HG03066 (cell line): ENCODE measurements around the gene PCYT1B.
"Not testable (repeated sequence)": the region's sequence is repeated elsewhere in the genome, so short reads cannot be mapped to it uniquely, and the experiment has no call there.

Experiments used
- ATAC-seq: cut with Tn5 transposase; IDR thresholded peaks from one replicate; pipeline ENCODE4 v1.9.1; 2021; ENCODE audit warnings: low read depth; ENCODE audit not compliant: unreplicated experiment

The PCYT1B gene

GRCh38 chrX:24647257-24648058 is at the start of gene PCYT1B:
TSS of gene PCYT1B (minus strand) at chrX:24647347. CDS start at chrX:24647105, 242 bp downstream.
- peak; percentile 84 for ATAC-seq

GRCh38 chrX:24696294-24696693 is 49.1 kb upstream of the PCYT1B start:
- ATAC-seq = no peak

- ATAC-seq = no peak
Observed at GRCh38 chrX:24694825-24695224, 47.7 kb upstream of the PCYT1B start.

- ATAC-seq = peak; percentile 94
Observed at GRCh38 chrX:24693453-24694202, 46.5 kb upstream of the PCYT1B start, which contains the start of gene POLA1. TSS of gene POLA1 (plus strand) at chrX:24693918. CDS start at chrX:24693962, 44 bp downstream.

GRCh38 chrX:24692305-24692704 is 45.2 kb upstream of the PCYT1B start:
- ATAC-seq = no peak

GRCh38 chrX:24684048-24684447 is 36.9 kb upstream of the PCYT1B start:
- no peak for ATAC-seq

GRCh38 chrX:24682739-24683432 is 35.7 kb upstream of the PCYT1B start:
- ATAC-seq = no peak

GRCh38 chrX:24676403-24677024 is 29.4 kb upstream of the PCYT1B start:
- no peak for ATAC-seq

GRCh38 chrX:24673424-24673823 is 26.3 kb upstream of the PCYT1B start:
- no peak for ATAC-seq

- ATAC-seq = no peak
Observed at GRCh38 chrX:24672701-24673190, 25.6 kb upstream of the PCYT1B start.

GRCh38 chrX:24668111-24668510 is 21.0 kb upstream of the PCYT1B start:
- ATAC-seq = no peak

- no peak for ATAC-seq
Observed at GRCh38 chrX:24662352-24662751, 15.2 kb upstream of the PCYT1B start.

GRCh38 chrX:24661292-24661691 is 14.1 kb upstream of the PCYT1B start:
- ATAC-seq = no peak

- ATAC-seq = no peak
Observed at GRCh38 chrX:24659646-24660045, 12.5 kb upstream of the PCYT1B start.

GRCh38 chrX:24659106-24659505 is 12.0 kb upstream of the PCYT1B start:
- no peak for ATAC-seq

GRCh38 chrX:24658421-24658820 is 11.3 kb upstream of the PCYT1B start:
- no peak for ATAC-seq

GRCh38 chrX:24657671-24658386 is 10.7 kb upstream of the PCYT1B start:
- ATAC-seq = no peak

GRCh38 chrX:24655679-24656078 is 8.5 kb upstream of the PCYT1B start:
- not testable (repeated sequence) for ATAC-seq

- no peak for ATAC-seq
Observed at GRCh38 chrX:24651783-24652182, 4.6 kb upstream of the PCYT1B start.

- no peak for ATAC-seq
Observed at GRCh38 chrX:24648495-24648894, 1.3 kb upstream of the PCYT1B start.
